ENCODE data around the gene SORBS1.
A peak's percentile ranks its signal among the peaks of the same experiment; 100 is the strongest.

Gene SORBS1

DNA sequence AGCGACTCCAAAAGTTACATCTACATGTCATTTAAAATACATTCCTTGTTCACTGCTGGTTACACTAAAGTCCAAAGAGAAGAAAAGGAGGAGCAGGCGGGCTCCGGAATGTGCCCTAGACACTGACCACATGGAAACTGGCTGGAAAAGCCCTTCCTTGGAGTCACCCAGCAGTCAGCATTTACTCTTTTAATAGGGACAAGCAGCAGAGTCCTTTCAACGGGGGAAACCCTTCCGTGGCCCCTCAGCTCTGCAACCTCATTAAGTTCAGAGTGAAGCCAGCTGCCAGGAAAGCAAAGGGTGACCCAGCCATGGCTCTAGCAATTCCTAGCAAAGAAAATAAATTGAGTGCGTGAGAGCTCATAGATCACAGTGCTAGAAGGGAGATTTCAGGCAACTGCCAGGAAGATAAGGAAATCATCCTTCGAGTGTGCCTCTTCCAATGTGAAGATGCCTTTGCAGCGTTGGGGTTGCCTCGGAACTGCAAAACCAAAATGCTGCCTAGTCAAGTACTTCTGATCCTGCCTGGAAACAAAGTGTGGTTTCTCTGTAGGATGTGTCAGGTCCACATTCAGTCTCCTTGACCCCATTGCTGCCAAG, 101.6 kb downstream of the SORBS1 start:
- no peak for DNase-seq (ENCODE audit: low spot score)

DNA sequence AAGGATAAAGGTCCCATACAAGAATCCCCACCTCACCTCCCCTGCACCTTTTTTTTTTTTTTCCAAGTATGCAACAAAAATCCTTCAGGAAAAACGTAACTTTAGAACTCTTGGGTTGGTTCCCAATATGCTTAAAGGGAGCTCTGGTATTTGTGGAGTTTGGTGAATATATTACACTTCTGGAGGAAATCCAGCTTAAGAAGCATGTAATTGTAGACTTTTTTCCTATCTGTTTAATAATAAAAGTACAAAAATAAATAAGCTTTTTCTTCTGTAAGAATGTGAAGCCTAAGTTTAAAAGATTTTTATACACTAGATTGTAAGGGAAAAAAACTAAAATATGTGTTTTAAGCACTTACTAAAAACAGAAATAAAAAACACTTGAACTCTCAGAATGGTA, 102.3 kb downstream of the SORBS1 start:
- no peak for DNase-seq (ENCODE audit: low spot score)

- DNase-seq (ENCODE audit: low spot score): no peak
Observed at GRCh38 chr10:95458014-95458413, 103.2 kb downstream of the SORBS1 start.

DNA sequence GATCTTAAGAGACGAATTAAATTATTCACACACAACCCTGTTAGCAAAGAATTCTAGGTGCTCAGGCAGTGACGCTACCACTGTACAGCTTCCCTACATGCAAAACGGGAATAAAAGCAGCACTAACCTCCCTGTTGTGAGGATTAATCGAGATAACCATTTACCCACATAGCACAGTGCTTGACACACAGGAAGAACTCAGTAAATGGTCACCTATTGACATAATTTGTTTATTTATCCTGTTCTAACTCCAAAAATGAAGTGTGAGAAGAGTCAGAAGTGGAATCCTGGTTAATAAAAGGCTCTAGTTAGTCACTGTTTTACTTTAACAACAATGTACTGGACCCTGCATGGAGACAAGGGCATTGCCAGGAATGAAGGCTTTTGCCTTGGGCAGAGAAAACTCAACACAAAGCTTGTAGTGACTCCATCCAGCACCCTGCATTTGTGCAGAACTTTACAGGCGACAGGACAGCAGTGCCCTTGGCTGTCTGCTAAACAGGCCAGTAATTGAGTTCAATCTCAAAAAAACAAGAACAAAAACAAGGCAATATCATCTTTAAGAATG, 103.8 kb downstream of the SORBS1 start:
- no peak for DNase-seq (ENCODE audit: low spot score)

DNA sequence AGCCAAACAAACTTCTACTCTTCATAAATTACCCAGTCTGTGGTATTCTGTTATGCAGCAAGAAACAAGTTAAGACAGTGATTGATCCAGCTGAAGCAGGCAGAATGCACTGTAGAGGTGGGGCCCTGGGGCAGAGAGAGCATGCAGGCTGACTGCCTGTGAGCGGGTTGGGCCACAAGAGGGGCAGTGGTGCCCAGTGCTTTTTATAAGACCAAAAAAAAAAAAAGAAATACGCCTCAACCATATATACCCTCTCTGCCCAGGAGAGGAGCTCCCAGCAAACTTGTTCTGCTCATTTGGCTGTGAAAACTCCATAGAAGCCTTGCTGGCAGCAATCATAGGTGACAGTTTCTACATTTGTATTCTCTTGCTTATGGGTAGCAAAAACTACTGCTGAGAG, 104.7 kb downstream of the SORBS1 start:
- no peak for DNase-seq (ENCODE audit: low spot score)

DNA sequence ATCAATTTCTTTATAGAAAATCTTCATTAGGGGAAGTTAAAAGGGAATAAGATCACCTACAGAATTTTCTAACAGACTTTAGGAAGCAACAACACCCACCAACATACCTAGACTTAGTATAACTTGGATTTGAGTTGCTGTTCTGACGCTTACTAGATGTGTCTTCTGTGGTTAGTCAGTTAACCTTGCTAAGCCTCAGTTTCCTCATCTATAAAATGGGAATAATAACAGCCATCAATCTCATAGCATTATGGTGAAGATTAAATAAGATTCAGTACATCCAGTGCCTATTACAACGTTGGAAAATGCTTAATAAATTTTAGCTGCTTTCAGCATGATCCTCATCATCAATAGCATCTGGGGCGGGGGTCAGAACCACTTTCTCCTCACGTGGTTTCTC, 106.2 kb downstream of the SORBS1 start:
- no peak for DNase-seq (ENCODE audit: low spot score)

DNA sequence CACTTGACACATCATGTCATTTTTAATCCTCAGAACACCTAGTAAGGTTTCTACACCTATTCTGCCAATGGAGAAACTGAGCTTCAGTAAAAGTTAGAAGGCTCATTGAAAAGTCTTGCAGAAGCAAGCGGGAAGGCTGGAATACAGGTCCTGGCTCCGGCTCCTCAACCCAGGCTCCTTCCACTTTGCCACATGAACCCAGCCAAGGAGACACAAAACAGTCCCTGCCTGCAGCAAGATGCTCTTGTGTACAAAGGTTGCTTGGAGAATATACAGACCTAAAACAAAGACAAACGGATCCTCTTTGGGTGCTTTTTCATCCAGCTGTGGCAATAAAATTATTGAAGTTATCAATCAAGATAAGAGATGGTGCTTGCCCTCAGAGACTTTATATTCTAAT, 106.8 kb downstream of the SORBS1 start:
- no peak for DNase-seq (ENCODE audit: low spot score)

GRCh38 chr10:95451568-95452524, 109.3 kb downstream of the SORBS1 start:
- DNase-seq (ENCODE audit: low spot score): no peak

- no peak for DNase-seq (ENCODE audit: low spot score)
Observed at GRCh38 chr10:95451150-95451549, 110.0 kb downstream of the SORBS1 start.

DNA sequence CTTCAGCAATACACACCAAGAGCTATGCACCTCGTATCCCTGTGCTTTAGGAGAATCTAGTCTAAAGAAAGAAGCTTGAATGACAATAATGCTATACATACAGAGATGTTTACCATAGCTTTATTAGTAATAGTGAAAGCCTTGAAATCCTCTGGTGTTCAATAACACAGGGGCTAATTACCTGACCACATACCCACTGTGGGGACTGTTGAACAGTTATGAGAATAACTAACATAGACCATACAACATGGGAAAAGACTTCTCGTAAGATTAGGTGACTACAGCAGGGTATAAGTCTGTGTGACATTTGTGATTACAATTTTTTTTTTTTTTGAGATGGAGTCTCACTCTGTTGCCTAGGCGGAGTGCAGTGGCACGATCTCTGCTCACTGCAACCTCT, 111.0 kb downstream of the SORBS1 start:
- no peak for DNase-seq (ENCODE audit: low spot score)

DNA sequence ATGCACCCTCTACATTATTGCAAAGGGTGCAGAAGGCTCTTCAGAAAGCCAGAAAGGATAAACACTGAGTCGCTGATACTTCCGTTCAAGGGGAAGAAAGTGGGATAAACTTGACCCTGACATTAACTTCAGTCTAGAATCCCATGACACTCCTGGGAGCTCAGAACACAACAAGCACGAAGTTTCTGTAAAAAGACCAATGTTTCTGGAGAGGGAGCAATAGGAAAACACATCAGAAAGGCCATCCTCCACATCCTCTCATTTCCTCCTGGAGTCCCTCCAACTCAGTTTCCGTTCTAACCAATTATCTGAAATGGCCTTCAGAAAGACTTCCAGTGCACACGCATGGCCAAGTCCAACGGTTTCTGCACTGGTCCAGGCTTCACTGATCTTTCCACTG, 113.5 kb downstream of the SORBS1 start:
- DNase-seq (ENCODE audit: low spot score): no peak

DNA sequence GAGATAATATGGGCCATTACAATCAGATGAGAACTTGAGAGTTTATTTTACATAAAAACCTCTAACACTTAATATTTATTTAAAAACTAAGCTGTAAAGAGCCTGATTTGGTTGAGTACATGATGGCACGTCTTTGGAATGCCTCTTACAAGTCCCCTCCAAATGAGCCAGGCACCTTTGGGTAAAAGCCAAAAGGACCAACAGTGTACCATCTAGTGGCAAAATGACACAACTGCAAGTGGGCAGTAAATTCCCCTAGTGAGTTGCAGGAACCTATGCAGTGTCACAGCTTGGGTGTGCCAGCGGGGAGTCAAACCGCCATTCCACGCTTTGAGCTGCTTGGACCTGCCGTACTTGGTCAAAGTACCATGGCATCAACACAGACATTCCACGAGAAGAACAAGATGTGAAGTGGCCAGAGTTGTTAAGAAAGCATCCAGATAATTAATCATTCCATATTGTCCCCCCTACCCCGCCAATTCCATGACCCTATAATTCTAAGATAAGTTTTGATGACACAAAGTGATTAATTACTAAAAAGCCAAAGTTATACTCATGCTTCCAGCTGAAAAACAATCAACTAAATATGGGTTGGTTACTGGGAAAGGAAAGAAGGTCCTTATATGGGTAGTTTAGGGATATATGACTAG, 115.2 kb downstream of the SORBS1 start:
- DNase-seq (ENCODE audit: low spot score): peak; percentile 75

- DNase-seq (ENCODE audit: low spot score): no peak
Observed at GRCh38 chr10:95445223-95445836, 115.8 kb downstream of the SORBS1 start.

DNA sequence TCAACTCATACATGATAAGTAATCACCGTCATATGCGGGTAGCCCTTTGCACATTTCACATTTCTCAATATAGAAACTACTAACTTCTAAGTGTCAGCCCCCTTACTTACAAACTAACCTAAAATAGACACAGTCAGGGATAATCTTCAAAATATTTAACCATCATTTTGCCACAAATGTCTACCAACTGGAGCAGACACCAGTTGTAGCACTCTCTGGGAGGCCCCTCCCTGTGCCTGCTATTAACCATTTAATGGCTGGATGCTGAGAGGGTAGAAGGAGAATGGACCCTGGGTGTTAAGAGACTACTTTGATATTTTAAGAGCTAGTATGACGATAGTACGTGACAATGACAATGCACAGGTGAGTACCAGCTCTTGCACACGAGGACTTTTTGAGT, 116.4 kb downstream of the SORBS1 start:
- no peak for DNase-seq (ENCODE audit: low spot score)

DNA sequence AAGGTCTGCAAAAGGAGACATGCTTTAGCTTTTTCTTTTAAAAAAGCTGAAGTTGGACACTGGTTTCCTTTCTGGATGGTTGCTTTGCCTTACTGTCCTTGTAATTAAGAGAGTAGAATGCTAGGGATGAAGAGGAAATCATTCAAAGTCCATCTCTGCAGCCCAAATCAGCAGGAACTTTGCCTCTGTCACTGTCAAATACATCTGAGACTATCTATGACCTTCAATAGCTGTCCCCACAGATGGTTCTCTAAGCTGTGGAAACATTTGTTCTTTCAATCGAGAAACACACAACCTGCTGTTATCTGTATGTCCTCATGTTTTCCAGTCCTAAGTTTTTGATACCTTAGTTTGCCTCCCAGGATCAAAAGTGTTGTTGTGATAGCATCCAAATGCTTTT, 117.5 kb downstream of the SORBS1 start:
- no peak for DNase-seq (ENCODE audit: low spot score)

DNA sequence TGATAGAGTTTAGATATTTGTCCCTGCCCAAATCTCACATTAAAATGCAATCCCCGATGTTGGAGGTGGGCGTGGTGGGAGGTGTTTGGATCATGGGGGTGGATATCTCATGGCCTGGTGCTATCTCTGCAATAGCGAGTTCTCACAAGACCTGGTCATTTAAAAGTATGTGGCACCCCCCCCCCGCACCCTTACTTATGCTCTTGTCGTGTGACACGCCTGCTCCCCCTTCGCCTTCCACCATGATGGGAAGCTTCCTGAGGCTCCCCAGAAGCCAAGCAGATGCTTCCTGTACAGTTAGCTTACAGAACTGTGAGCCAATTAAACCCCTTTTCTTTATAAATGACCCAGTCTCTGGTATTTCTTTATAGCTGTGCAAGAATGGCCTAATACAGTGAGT, 118.8 kb downstream of the SORBS1 start:
- no peak for DNase-seq (ENCODE audit: low spot score)

DNA sequence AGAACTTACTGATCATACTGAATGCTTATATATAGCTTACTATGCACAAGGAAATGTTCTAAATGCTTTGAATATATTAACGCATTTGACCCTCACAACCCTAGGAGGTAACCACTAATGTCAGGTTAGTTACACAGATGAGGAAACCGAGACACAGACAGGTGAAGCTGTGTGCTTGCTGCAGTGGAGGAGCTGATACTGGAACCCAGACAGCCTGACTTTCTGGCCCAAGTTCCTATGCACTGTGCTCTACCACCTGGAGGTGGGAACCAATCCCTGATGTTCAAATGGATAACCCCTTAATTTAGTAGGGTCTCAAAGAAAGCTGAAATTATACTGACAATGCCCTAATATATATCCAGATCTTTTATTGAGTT, 119.6 kb downstream of the SORBS1 start:
- DNase-seq (ENCODE audit: low spot score): no peak

- no peak for DNase-seq (ENCODE audit: low spot score)
Observed at GRCh38 chr10:95440756-95441546, 120.2 kb downstream of the SORBS1 start.

DNA sequence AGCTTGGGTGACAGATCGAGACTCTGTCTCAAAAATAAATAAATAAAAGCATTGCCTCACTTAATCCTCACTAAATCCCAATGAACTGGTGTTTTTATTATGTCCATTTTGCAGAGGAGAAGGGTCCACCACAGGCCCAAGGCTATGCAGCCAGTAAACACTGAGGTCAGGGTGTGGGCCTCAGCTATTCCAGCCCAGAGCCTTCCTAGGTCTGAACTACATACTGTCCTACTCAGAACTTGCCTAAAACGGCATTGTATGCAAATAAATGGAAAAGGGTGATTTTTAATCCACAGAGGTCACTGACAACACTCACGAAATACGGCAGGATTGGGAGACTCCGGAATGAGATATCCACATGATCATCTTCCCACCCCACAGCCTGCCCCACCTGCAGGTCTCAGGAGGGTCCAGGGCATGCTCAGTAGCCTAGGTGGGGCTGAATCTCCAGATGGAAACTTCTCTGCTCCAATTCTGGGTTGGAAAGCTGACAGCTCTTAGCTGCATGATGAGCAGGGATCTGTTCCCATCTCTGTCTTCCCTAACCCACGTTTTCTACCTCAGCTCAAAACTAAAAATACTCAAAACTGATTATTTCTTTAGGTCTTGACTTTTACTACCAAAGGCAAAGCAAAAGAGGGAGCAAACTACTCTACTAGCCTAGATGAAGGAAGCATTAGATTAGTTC, 121.0 kb downstream of the SORBS1 start:
- DNase-seq (ENCODE audit: low spot score): no peak

DNA sequence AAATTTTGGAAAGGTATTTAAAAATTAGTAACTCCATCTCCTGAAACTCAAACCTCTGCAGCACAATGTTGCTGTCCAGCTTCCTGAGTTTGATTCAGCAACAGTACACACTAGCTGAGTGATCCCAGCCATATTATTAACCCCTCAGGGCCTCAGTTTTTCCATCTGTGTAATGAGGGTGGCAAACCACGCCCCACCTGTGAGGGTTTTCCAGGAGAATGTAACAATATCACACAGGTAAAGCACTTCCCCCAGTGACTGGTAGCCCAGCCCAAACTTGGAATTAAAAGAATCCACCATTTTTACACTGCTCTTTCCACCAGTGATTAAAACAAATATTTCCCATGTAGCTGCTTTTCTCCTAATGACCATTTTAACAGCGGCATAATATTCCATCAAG, 122.4 kb downstream of the SORBS1 start:
- DNase-seq (ENCODE audit: low spot score): no peak

DNA sequence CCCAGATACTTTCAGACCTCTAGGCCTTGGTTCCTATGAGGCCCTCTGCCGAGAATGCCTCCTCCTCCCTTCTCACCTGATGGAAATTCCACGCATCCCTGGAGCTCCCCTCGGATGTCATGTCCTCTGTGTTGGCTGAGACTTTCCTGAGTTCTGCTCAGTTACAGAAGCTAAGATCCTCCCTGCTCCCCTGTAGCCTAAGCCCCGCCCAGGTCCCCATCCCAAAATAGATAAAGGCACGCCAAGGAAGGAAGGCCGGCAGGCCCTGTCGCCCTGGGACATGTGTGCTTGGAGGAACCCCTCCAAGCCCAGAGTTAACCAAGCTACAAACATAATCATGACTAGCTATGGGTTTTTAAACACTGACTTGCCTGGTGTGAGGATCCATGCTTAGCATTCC, 123.5 kb downstream of the SORBS1 start:
- no peak for DNase-seq (ENCODE audit: low spot score)
